Bronchial epithelial cell (primary cell): ENCODE measurements around the gene RETREG3. TPM values are rescaled to one million over a fixed set of nuclear protein-coding genes. Genes with fewer than 3 reads are reported as not detected.

Source experiments
- DNase-seq: peaks from one replicate; pipeline ENCODE4 v3.0.0-alpha.2; 2010; ENCODE audit warnings: low read depth
- FAIRE-seq: peaks from 2 replicates; lab custom pipeline; 2011; peaks lifted over from hg19 to GRCh38; lab: Jason Lieb, UNC
- H3K27me3 ChIP-seq: 2 replicates; pipeline ENCODE4 v1.5.1; 2011; ENCODE audit warnings: low read length; ENCODE audit not compliant: control insufficient read depth, insufficient read depth
- H3K36me3 ChIP-seq: 2 replicates; pipeline ENCODE4 v1.5.1; 2011; ENCODE audit warnings: low read length; ENCODE audit not compliant: control insufficient read depth, insufficient read depth
- H3K4me3 ChIP-seq: 2 replicates; pipeline ENCODE4 v1.5.1; 2011; ENCODE audit warnings: mild to moderate bottlenecking, low read depth, low read length, control low read depth
- CTCF ChIP-seq: IDR thresholded peaks from 2 replicates; pipeline ENCODE4 v1.5.1; 2011; ENCODE audit warnings: mild to moderate bottlenecking, moderate library complexity, low read length, control low read depth, inconsistent platforms; ENCODE audit not compliant: insufficient read depth, severe bottlenecking
- total RNA-seq: library from RNA; depleted of rRNA; stranded (reverse); fragments of >200 nt; gene quantifications from 2 replicates; pipeline ENCODE4 v1.2.1, GENCODE V29; 2014

The RETREG3 gene
- total RNA-seq, 1 donor from 2014 or later: 66.1 TPM

- FAIRE-seq (no peak), DNase-seq (no peak)
- Histone ChIP-seq H3K36me3 (peaks cover 18% of the 10 kb centered on the region), H3K4me3 (no peak overlapping the region), H3K27me3 (no peaks in the 10 kb centered on the region)
- TF ChIP-seq CTCF: no peak
Measured at GRCh38 chr17:42581744-42582270, 27.4 kb downstream of the RETREG3 start.

GRCh38 chr17:42579794-42580551, 29.2 kb downstream of the RETREG3 start:
- no peak for FAIRE-seq
- Histone ChIP-seq H3K27me3 (no peaks in the 10 kb centered on the region), H3K4me3 (no peak overlapping the region), H3K36me3 (peaks cover 16% of the 10 kb centered on the region)
- no peak for DNase-seq
- TF ChIP-seq CTCF: no peak

- peaks cover 15% of the 10 kb centered on the region for H3K36me3 ChIP-seq
- DNase-seq (peak; percentile 59), FAIRE-seq (no peak)
- TF ChIP-seq CTCF: peak; percentile 81
- peak overlapping the region; percentile 73 for H3K4me3 ChIP-seq
- H3K27me3 ChIP-seq: no peaks in the 10 kb centered on the region
Measured at GRCh38 chr17:42578282-42578869, 30.8 kb downstream of the RETREG3 start.

GRCh38 chr17:42577532-42578281, 31.5 kb downstream of the RETREG3 start, which contains the start of gene PSMC3IP:
PSMC3IP (minus strand) TSS chr17:42577729; CDS start chr17:42577686, 43 bp downstream.
- H3K27me3 ChIP-seq: no peaks in the 10 kb centered on the region
- TF ChIP-seq CTCF: peak; percentile 65
- DNase-seq (peak; percentile 88), FAIRE-seq (no peak)
- H3K4me3 ChIP-seq: peak within 1 kb of the TSS; percentile 73
- H3K36me3 ChIP-seq: peaks cover 17% of the 10 kb centered on the region

GRCh38 chr17:42577140-42577531, 32.0 kb downstream of the RETREG3 start:
- no peak for TF ChIP-seq CTCF
- peak overlapping the region; percentile 73 for H3K4me3 ChIP-seq
- DNase-seq (no peak), FAIRE-seq (no peak)
- H3K36me3 ChIP-seq: peaks cover 15% of the 10 kb centered on the region
- no peaks in the 10 kb centered on the region for H3K27me3 ChIP-seq
